ENCODE measurements around the gene KIF11.
"Not testable (repeated sequence)": the region's sequence is repeated elsewhere in the genome, so short reads cannot be mapped to it uniquely, and the experiment has no call there.

The KIF11 gene

GRCh38 chr10:92590623-92591549, 2.0 kb upstream of the KIF11 start:
- DNase-seq (ENCODE audit: low read depth in 1 of 2, low spot score in 1 of 2): no peak

- peak; percentile 79 to 82 for DNase-seq (ENCODE audit: low read depth in 1 of 2, low spot score in 1 of 2)
Measured at GRCh38 chr10:92591550-92592022, 1.3 kb upstream of the KIF11 start.

- no peak for DNase-seq (ENCODE audit: low read depth in 1 of 2, low spot score in 1 of 2)
Measured at GRCh38 chr10:92593619-92594588, 974 bp downstream of the KIF11 start.

GRCh38 chr10:92595505-92595904, 2.6 kb downstream of the KIF11 start:
- DNase-seq (ENCODE audit: low read depth in 1 of 2, low spot score in 1 of 2): no peak

- no peak for DNase-seq (ENCODE audit: low read depth in 1 of 2, low spot score in 1 of 2)
Measured at GRCh38 chr10:92598321-92598720, 5.4 kb downstream of the KIF11 start.

- DNase-seq (ENCODE audit: low read depth in 1 of 2, low spot score in 1 of 2): no peak
Measured at GRCh38 chr10:92604841-92605240, 11.9 kb downstream of the KIF11 start.

GRCh38 chr10:92615515-92615914, 22.6 kb downstream of the KIF11 start:
- DNase-seq (ENCODE audit: low read depth in 1 of 2, low spot score in 1 of 2): no peak

GRCh38 chr10:92619368-92619767, 26.4 kb downstream of the KIF11 start:
- no peak for DNase-seq (ENCODE audit: low read depth in 1 of 2, low spot score in 1 of 2)

- DNase-seq (ENCODE audit: low read depth in 1 of 2, low spot score in 1 of 2): no peak
Measured at GRCh38 chr10:92627845-92628480, 35.0 kb downstream of the KIF11 start.

GRCh38 chr10:92629945-92630344, 37.0 kb downstream of the KIF11 start:
- DNase-seq (ENCODE audit: low read depth in 1 of 2, low spot score in 1 of 2): no peak

GRCh38 chr10:92638037-92638436, 45.1 kb downstream of the KIF11 start:
- no peak for DNase-seq (ENCODE audit: low read depth in 1 of 2, low spot score in 1 of 2)

GRCh38 chr10:92640107-92640506, 47.2 kb downstream of the KIF11 start:
- DNase-seq (ENCODE audit: low read depth in 1 of 2, low spot score in 1 of 2): no peak

GRCh38 chr10:92641492-92641891, 48.6 kb downstream of the KIF11 start:
- no peak for DNase-seq (ENCODE audit: low read depth in 1 of 2, low spot score in 1 of 2)

- no peak for DNase-seq (ENCODE audit: low read depth in 1 of 2, low spot score in 1 of 2)
Measured at GRCh38 chr10:92644921-92645320, 52.0 kb downstream of the KIF11 start.

GRCh38 chr10:92650864-92651263, 57.9 kb downstream of the KIF11 start:
- DNase-seq (ENCODE audit: low read depth in 1 of 2, low spot score in 1 of 2): not testable (repeated sequence)

- no peak for DNase-seq (ENCODE audit: low read depth in 1 of 2, low spot score in 1 of 2)
Measured at GRCh38 chr10:92655426-92655825, 62.5 kb downstream of the KIF11 start.

GRCh38 chr10:92656266-92656961, 63.5 kb downstream of the KIF11 start:
- no peak for DNase-seq (ENCODE audit: low read depth in 1 of 2, low spot score in 1 of 2)

- DNase-seq (ENCODE audit: low read depth in 1 of 2, low spot score in 1 of 2): no peak
Measured at GRCh38 chr10:92657024-92657423, 64.1 kb downstream of the KIF11 start.

- DNase-seq (ENCODE audit: low read depth in 1 of 2, low spot score in 1 of 2): no peak
Measured at GRCh38 chr10:92662848-92663247, 69.9 kb downstream of the KIF11 start.

- DNase-seq (ENCODE audit: low read depth in 1 of 2, low spot score in 1 of 2): no peak
Measured at GRCh38 chr10:92664322-92664721, 71.4 kb downstream of the KIF11 start.

GRCh38 chr10:92667078-92667477, 74.1 kb downstream of the KIF11 start:
- DNase-seq (ENCODE audit: low read depth in 1 of 2, low spot score in 1 of 2): no peak
